ENCODE measurements around the gene IFNA16. TPM values are rescaled to one million over a fixed set of nuclear protein-coding genes. Genes with fewer than 3 reads are reported as not detected.
"Not testable (repeated sequence)": the region's sequence is repeated elsewhere in the genome, so short reads cannot be mapped to it uniquely, and the experiment has no call there.

Gene IFNA16
- total RNA-seq, 1 donor = not detected

- no peak within 1 kb of the TSS for H3K4me3 ChIP-seq (ENCODE audit: low read depth, low read length)
- TF ChIP-seq CTCF (IDR thresholded peaks at IDR 0.05; ENCODE audit: insufficient read depth, low read depth, low read length) = no peak
- DNase-seq (ENCODE audit: low read depth) = no peak
These were observed 22.8 kb upstream of the IFNA16 start, which contains the start of gene IFNA14 for GRCh38 chr9:21239911-21240310. TSS of gene IFNA14 (minus strand) at chr9:21240005. CDS start at chr9:21239935, 70 bp downstream.

DNA sequence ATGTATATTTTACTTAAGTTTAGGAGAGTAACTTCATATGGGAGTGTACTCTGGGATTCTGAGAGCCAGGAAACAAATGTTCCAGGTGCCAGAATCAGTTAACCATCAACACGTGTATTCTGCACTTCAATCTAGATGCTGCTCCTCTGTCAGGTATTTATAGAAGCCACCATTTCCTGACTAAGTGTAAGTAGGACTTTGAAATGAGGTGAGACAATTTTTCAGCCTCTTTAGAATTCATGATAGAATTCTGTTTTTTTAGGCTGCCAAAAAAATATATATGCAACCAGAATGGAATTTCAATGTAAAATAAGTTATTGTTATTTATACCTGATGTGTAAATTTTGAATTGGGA, 19.2 kb upstream of the IFNA16 start:
- not testable (repeated sequence) for DNase-seq (ENCODE audit: low read depth); H3K4me3 ChIP-seq (ENCODE audit: low read depth, low read length)

- DNase-seq (ENCODE audit: low read depth) = peak; percentile 38
- H3K4me3 ChIP-seq (ENCODE audit: low read depth, low read length) = not testable (repeated sequence)
- peak; percentile 54 for TF ChIP-seq CTCF (IDR thresholded peaks at IDR 0.05; ENCODE audit: insufficient read depth, low read depth, low read length)
These were observed 18.6 kb upstream of the IFNA16 start for GRCh38 chr9:21235468-21236359.

DNA sequence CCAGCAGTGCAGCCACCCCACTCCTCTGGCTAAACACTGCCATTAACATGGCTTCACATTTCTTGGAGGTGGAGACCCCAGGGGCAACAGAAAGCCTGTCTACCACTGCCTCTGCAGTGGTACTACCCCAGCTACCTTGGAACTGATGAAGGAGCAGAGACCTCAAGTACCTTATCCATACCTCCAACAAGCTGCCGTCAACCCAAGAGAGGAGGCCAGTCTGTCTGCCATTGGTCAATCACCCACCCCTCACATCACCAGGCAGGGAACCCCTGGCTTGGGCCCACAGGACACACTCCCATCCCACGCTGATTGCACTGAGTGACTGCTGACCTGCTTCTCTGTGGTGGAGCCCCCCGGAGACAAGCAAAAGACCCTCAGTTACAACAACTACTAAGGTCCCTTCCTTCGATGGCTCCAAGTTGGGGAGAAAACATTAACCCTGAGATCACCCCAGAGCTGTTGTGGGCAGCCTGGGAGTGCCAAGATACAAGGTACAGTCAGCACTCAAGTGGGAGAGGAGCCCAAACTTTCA, 17.1 kb upstream of the IFNA16 start:
- TF ChIP-seq CTCF (IDR thresholded peaks at IDR 0.05; ENCODE audit: insufficient read depth, low read depth, low read length) = no peak
- DNase-seq (ENCODE audit: low read depth) = no peak
- no peak overlapping the region for H3K4me3 ChIP-seq (ENCODE audit: low read depth, low read length)

- no peak overlapping the region for H3K4me3 ChIP-seq (ENCODE audit: low read depth, low read length)
- DNase-seq (ENCODE audit: low read depth) = no peak
- TF ChIP-seq CTCF (IDR thresholded peaks at IDR 0.05; ENCODE audit: insufficient read depth, low read depth, low read length) = no peak
These were observed 16.1 kb upstream of the IFNA16 start for GRCh38 chr9:21233258-21233657.

DNA sequence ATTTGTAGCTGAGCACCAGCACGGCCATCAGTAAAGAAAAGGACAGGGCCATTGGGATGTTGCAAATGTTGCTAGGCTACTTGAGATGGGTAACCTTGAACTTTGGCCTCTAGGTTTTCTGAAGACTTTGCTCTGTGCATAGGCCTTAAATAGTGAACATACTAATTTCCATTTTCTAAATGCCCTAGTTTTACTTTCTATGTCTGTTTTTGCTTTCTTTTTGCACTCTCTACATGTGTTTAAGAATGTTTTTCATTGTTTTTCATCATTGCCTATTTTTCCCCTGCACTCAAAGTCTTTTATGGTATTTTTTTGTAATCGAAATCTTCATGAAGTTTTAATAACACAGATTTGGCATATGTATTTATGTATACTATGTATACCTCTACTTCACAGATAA, 11.0 kb upstream of the IFNA16 start, which contains the start of gene IFNA17:
Gene IFNA17 (minus strand): TSS at position 101 of the 400 bp plus-strand sequence. CDS start 49 bp downstream, at position 52.
- TF ChIP-seq CTCF (IDR thresholded peaks at IDR 0.05; ENCODE audit: insufficient read depth, low read depth, low read length) = no peak
- DNase-seq (ENCODE audit: low read depth) = no peak
- H3K4me3 ChIP-seq (ENCODE audit: low read depth, low read length) = no peak within 1 kb of the TSS

All from fibroblast of villous mesenchyme (primary cell).